MM.1S (cell line): Measurements from ENCODE around the gene F10.

Experiments used
- DNase-seq: peaks from one replicate; pipeline ENCODE4 v3.0.0-alpha.2; 2015
- H2AFZ ChIP-seq: fragments of 300-600 bp; sonication (generic); 2 replicates; pipeline ENCODE4 v1.6.0; 2016; ENCODE audit warnings: antibody characterized with exemption, low read length
- H3F3A ChIP-seq: fragments of 300-600 bp; sonication (generic); 2 replicates; pipeline ENCODE4 v1.6.1; 2016; ENCODE audit warnings: mild to moderate bottlenecking, antibody characterized with exemption, low read length, moderate library complexity, mixed read lengths; ENCODE audit not compliant: insufficient read depth
- H3K27ac ChIP-seq: fragments of 300-600 bp; sonication (generic); 2 replicates; pipeline ENCODE4 v1.5.1; 2016; ENCODE audit warnings: mild to moderate bottlenecking, low read length
- H3K27me3 ChIP-seq: fragments of 300-600 bp; sonication (generic); replicated peaks from 2 replicates; pipeline ENCODE4 v1.6.0; 2016; ENCODE audit warnings: low read length; ENCODE audit not compliant: insufficient read depth
- H3K36me3 ChIP-seq: fragments of 300-600 bp; sonication (generic); replicated peaks from 2 replicates; pipeline ENCODE4 v1.6.1; 2016; ENCODE audit warnings: mild to moderate bottlenecking, low read length, mixed read lengths; ENCODE audit not compliant: insufficient read depth
- H3K4me1 ChIP-seq: fragments of 300-600 bp; sonication (generic); 2 replicates; pipeline ENCODE4 v1.6.1; 2016; ENCODE audit warnings: low read length, mixed read lengths
- H3K4me2 ChIP-seq: fragments of 300-600 bp; sonication (generic); 2 replicates; pipeline ENCODE4 v1.6.0; 2016; ENCODE audit warnings: low read depth, low read length
- H3K4me3 ChIP-seq: fragments of 300-600 bp; sonication (generic); 2 replicates; pipeline ENCODE4 v1.5.1; 2016; ENCODE audit warnings: low read length, mixed read lengths
- H3K79me2 ChIP-seq: fragments of 300-600 bp; sonication (generic); 2 replicates; pipeline ENCODE4 v1.6.1; 2016; ENCODE audit warnings: mixed run types, low read length, mixed read lengths
- H3K9ac ChIP-seq: fragments of 300-600 bp; sonication (generic); 2 replicates; pipeline ENCODE4 v1.6.1; 2016; ENCODE audit warnings: low read length, mixed read lengths
- H3K9me2 ChIP-seq: fragments of 300-600 bp; sonication (generic); replicated peaks from 2 replicates; pipeline ENCODE4 v1.6.1; 2016; ENCODE audit warnings: mild to moderate bottlenecking, low read length, mixed read lengths; ENCODE audit not compliant: insufficient read depth
- H3K9me3 ChIP-seq: fragments of 300-600 bp; sonication (generic); replicated peaks from 2 replicates; pipeline ENCODE4 v1.6.1; 2016; ENCODE audit warnings: mild to moderate bottlenecking, low read length, mixed read lengths; ENCODE audit not compliant: insufficient read depth
- H4K20me1 ChIP-seq: fragments of 300-600 bp; sonication (generic); 2 replicates; pipeline ENCODE4 v1.6.1; 2016; ENCODE audit warnings: mild to moderate bottlenecking, low read length, moderate library complexity, mixed read lengths; ENCODE audit not compliant: insufficient read depth
- CTCF ChIP-seq: fragments of 300-600 bp; sonication (generic); IDR thresholded peaks from 2 replicates; pipeline ENCODE4 v1.5.1; 2016; ENCODE audit warnings: antibody characterized with exemption, low read length, mixed read lengths
- EZH2 ChIP-seq: fragments of 300-600 bp; sonication (generic); optimal IDR thresholded peaks from 2 replicates; pipeline ENCODE3; 2017; ENCODE audit warnings: low read depth, mild to moderate bottlenecking, antibody characterized with exemption, low read length, mixed read lengths
- EZH2phosphoT487 ChIP-seq: fragments of 300-600 bp; sonication (generic); IDR thresholded peaks from 2 replicates; pipeline ENCODE4 v1.6.1; 2018; ENCODE audit warnings: antibody characterized with exemption, low read length

The F10 gene

GRCh38 chr13:113153810-113154748 is 31.5 kb downstream of the F10 start:
- no peak for TF ChIP-seq CTCF
- no peak for TF ChIP-seq EZH2phosphoT487
- no peak for TF ChIP-seq EZH2
- peaks cover 62% of the 10 kb centered on the region for H3K27me3 ChIP-seq
- no peaks in the 10 kb centered on the region for H3K9me3 ChIP-seq
- no peaks in the 10 kb centered on the region for H3K36me3 ChIP-seq
- peak overlapping the region; percentile 79 for H3K4me2 ChIP-seq
- DNase-seq = peak; percentile 67
- peak overlapping the region; percentile 72 for H2AFZ ChIP-seq
- H3F3A ChIP-seq = peaks cover 4% of the 10 kb centered on the region; the same call in 1 of the 2 replicates
- peak overlapping the region; percentile 6; the same call in 1 of the 2 replicates for H3K9ac ChIP-seq
- H3K27ac ChIP-seq = no peak overlapping the region
- no peaks in the 10 kb centered on the region for H4K20me1 ChIP-seq
- H3K4me1 ChIP-seq = peaks cover 8% of the 10 kb centered on the region
- H3K4me3 ChIP-seq = peak overlapping the region; percentile 53
- no peaks in the 10 kb centered on the region for H3K9me2 ChIP-seq
- no peaks in the 10 kb centered on the region for H3K79me2 ChIP-seq

- Histone ChIP-seq H3K27ac (no peak overlapping the region), H2AFZ (no peak overlapping the region), H3K27me3 (peaks cover 64% of the 10 kb centered on the region), H3F3A (peaks cover 4% of the 10 kb centered on the region; the same call in 1 of the 2 replicates), H4K20me1 (no peaks in the 10 kb centered on the region), H3K9me3 (no peaks in the 10 kb centered on the region), H3K9ac (no peak overlapping the region), H3K36me3 (no peaks in the 10 kb centered on the region), H3K79me2 (no peaks in the 10 kb centered on the region), H3K4me1 (peaks cover 8% of the 10 kb centered on the region), H3K4me2 (no peak overlapping the region), H3K4me3 (no peak overlapping the region), H3K9me2 (no peaks in the 10 kb centered on the region)
- TF ChIP-seq EZH2phosphoT487 = no peak
- DNase-seq = no peak
These were observed 32.6 kb downstream of the F10 start for GRCh38 chr13:113155201-113155600.

- no peak for DNase-seq
- Histone ChIP-seq H2AFZ (no peak overlapping the region), H3F3A (peaks cover 4% of the 10 kb centered on the region; the same call in 1 of the 2 replicates), H3K9me2 (no peaks in the 10 kb centered on the region), H3K36me3 (no peaks in the 10 kb centered on the region), H3K27me3 (peaks cover 73% of the 10 kb centered on the region), H3K79me2 (no peaks in the 10 kb centered on the region), H3K4me1 (peaks cover 8% of the 10 kb centered on the region), H3K4me2 (no peak overlapping the region), H3K27ac (no peak overlapping the region), H4K20me1 (no peaks in the 10 kb centered on the region), H3K4me3 (no peak overlapping the region), H3K9me3 (no peaks in the 10 kb centered on the region), H3K9ac (no peak overlapping the region)
- TF ChIP-seq CTCF (no peak), EZH2phosphoT487 (no peak)
These were observed 33.5 kb downstream of the F10 start for GRCh38 chr13:113155982-113156655.
